Stimulated activated CD4-positive, alpha-beta T cell treated with anti-CD3 and anti-CD28 coated beads, Interleukin-4, amount 100 ng/mL, for 1 hour (primary cell): Measurements from ENCODE around the gene SIPA1L3.

Experiments
- DNase-seq: peaks from one replicate; pipeline ENCODE4 v3.0.0-alpha.2; 2020

The SIPA1L3 gene

GRCh38 chr19:38165335-38165734 is 258.3 kb downstream of the SIPA1L3 start:
- no peak for DNase-seq

GRCh38 chr19:38168637-38169036 is 261.6 kb downstream of the SIPA1L3 start:
- no peak for DNase-seq

- DNase-seq, result no peak
Observed at GRCh38 chr19:38170334-38170733, 263.3 kb downstream of the SIPA1L3 start.

- DNase-seq, result no peak
Observed at GRCh38 chr19:38172001-38172400, 265.0 kb downstream of the SIPA1L3 start.

- no peak for DNase-seq
Observed at GRCh38 chr19:38173291-38174041, 266.5 kb downstream of the SIPA1L3 start.

GRCh38 chr19:38175422-38175821 is 268.4 kb downstream of the SIPA1L3 start:
- no peak for DNase-seq

GRCh38 chr19:38180071-38180470 is 273.1 kb downstream of the SIPA1L3 start:
- DNase-seq, result no peak

- DNase-seq, result no peak
Observed at GRCh38 chr19:38182536-38183210, 275.7 kb downstream of the SIPA1L3 start.

- DNase-seq, result no peak
Observed at GRCh38 chr19:38183251-38183897, 276.4 kb downstream of the SIPA1L3 start.

- no peak for DNase-seq
Observed at GRCh38 chr19:38184815-38185214, 277.8 kb downstream of the SIPA1L3 start.

GRCh38 chr19:38185562-38185961 is 278.6 kb downstream of the SIPA1L3 start:
- DNase-seq, result no peak

GRCh38 chr19:38190061-38190460 is 283.1 kb downstream of the SIPA1L3 start:
- no peak for DNase-seq

- no peak for DNase-seq
Observed at GRCh38 chr19:38190793-38191192, 283.8 kb downstream of the SIPA1L3 start.

GRCh38 chr19:38191747-38192146 is 284.7 kb downstream of the SIPA1L3 start:
- no peak for DNase-seq

- no peak for DNase-seq
Observed at GRCh38 chr19:38193445-38193844, 286.4 kb downstream of the SIPA1L3 start.

- DNase-seq, result no peak
Observed at GRCh38 chr19:38194061-38194701, 287.2 kb downstream of the SIPA1L3 start.

- DNase-seq, result no peak
Observed at GRCh38 chr19:38195237-38195636, 288.2 kb downstream of the SIPA1L3 start.

- no peak for DNase-seq
Observed at GRCh38 chr19:38196245-38196837, 289.3 kb downstream of the SIPA1L3 start.

- DNase-seq, result no peak
Observed at GRCh38 chr19:38196948-38197656, 290.1 kb downstream of the SIPA1L3 start.

GRCh38 chr19:38197937-38198704 is 291.1 kb downstream of the SIPA1L3 start:
- no peak for DNase-seq

- DNase-seq, result no peak
Observed at GRCh38 chr19:38199340-38199739, 292.3 kb downstream of the SIPA1L3 start.

- no peak for DNase-seq
Observed at GRCh38 chr19:38201731-38202130, 294.7 kb downstream of the SIPA1L3 start.
